ENCODE measurements around the gene ZNF385D. TPM values are rescaled to one million over a fixed set of nuclear protein-coding genes. Genes with fewer than 3 reads are reported as not detected.

ZNF385D gene
- total RNA-seq, 1 experiment from 2014 or later = not detected

DNA sequence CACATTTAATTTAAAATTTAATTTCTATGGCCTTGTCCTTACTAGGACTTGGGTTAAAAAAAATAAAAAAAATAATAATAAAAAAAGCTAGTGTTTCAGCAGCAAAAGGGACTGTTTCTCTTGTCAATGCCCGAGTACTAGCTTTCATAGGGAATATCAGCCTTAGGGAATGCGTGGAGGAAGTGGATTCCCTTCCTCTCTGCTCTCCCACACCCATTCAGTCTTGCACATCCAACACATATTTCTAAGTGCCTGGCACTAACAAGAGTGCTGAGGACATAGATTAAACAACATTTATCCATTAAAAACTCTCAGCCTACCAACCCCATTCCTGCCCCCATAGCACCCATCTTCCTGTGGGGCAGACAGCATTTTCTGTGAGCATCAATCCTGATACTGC lies 6.2 kb downstream of the ZNF385D start:
- ChIA-PET CTCF (no interaction called here), RAD21 (ENCODE audit: low non-redundant PET in 1 of 2, low total read pairs in 2 of 2, uncharacterized antibody in 2 of 2, unreplicated experiment in 2 of 2) (no interaction called here), POLR2A (no interaction called here)
- Histone ChIP-seq H2AFZ (ENCODE audit: low read depth, low read length, poor library complexity, severe bottlenecking) (no peak overlapping the region), H3K27me3 (ENCODE audit: insufficient read depth, low read length) (no peaks in the 10 kb centered on the region), H3K4me3 (replicated peaks in 1 of 2; ENCODE audit: low read depth in 1 of 2, low read length in 2 of 2) (no peak overlapping the region), H3K9ac (ENCODE audit: low read length) (no peak overlapping the region), H3K4me2 (ENCODE audit: low read length) (no peak overlapping the region), H3K79me2 (ENCODE audit: insufficient read depth, low read length) (no peaks in the 10 kb centered on the region), H3K9me3 (ENCODE audit: control insufficient read depth in 1 of 2, insufficient read depth in 1 of 2, low read depth in 1 of 2, low read length in 2 of 2) (peaks cover 0 to 21% of the 10 kb centered on the region in 2 experiments; a peak in 2 of 4 replicates), H3K9me2 (ENCODE audit: insufficient read depth) (no peaks in the 10 kb centered on the region), H3K27ac (ENCODE audit: low read depth, low read length) (no peak overlapping the region), H3K4me1 (ENCODE audit: control insufficient read depth in 1 of 2, insufficient read depth in 2 of 2, low read length in 2 of 2) (no peaks in the 10 kb centered on the region), H3K36me3 (ENCODE audit: control insufficient read depth in 1 of 2, insufficient read depth in 2 of 2, low read length in 2 of 2) (no peaks in the 10 kb centered on the region), H4K20me1 (ENCODE audit: insufficient read depth) (no peaks in the 10 kb centered on the region)
- DNase-seq (ENCODE audit: low read depth, low spot score) = no peak
- BruUV-seq (replicated peaks) = no TSS peak
- ATAC-seq = no peak
- TF ChIP-seq ZFX (IDR thresholded peaks at IDR 0.05) = no peak
- no peak for TF ChIP-seq ELF1 (IDR thresholded peaks at IDR 0.05; ENCODE audit: borderline replicate concordance, low read depth)
- no peak for TF ChIP-seq YY1 (IDR thresholded peaks at IDR 0.05; ENCODE audit: extremely low read depth, insufficient replicate concordance, low read depth, low read length)
- TF ChIP-seq FOSL1 (IDR thresholded peaks at IDR 0.05; ENCODE audit: low read depth) = no peak
- TF ChIP-seq, protein P1, sequence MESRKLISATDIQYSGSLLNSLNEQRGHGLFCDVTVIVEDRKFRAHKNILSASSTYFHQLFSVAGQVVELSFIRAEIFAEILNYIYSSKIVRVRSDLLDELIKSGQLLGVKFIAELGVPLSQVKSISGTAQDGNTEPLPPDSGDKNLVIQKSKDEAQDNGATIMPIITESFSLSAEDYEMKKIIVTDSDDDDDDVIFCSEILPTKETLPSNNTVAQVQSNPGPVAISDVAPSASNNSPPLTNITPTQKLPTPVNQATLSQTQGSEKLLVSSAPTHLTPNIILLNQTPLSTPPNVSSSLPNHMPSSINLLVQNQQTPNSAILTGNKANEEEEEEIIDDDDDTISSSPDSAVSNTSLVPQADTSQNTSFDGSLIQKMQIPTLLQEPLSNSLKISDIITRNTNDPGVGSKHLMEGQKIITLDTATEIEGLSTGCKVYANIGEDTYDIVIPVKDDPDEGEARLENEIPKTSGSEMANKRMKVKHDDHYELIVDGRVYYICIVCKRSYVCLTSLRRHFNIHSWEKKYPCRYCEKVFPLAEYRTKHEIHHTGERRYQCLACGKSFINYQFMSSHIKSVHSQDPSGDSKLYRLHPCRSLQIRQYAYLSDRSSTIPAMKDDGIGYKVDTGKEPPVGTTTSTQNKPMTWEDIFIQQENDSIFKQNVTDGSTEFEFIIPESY (IDR thresholded peaks at IDR 0.05; ENCODE audit: extremely low read depth, insufficient replicate concordance, low read length) = no peak
- TF ChIP-seq, protein P2, sequence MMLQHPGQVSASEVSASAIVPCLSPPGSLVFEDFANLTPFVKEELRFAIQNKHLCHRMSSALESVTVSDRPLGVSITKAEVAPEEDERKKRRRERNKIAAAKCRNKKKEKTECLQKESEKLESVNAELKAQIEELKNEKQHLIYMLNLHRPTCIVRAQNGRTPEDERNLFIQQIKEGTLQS (IDR thresholded peaks at IDR 0.05) = no peak
- TF ChIP-seq EZH2phosphoT487 (IDR thresholded peaks at IDR 0.05; ENCODE audit: borderline replicate concordance) = no peak
- no peak for TF ChIP-seq JUND (IDR thresholded peaks at IDR 0.05)
- intact Hi-C loops (cut with micrococcal nuclease) = no loop called here

Data from HCT116 (cell line).